Peyer's patch (tissue), 4 donors: ENCODE results near the gene MCRIP1.
A peak's percentile ranks its signal among the peaks of the same experiment; 100 is the strongest.

Experiments
- POLR2A ChIP-seq, 2 donors: fragments of 450-650 bp; IDR thresholded peaks; one replicate each; pipeline ENCODE4 v1.5.1; 2017; ENCODE audit warnings: antibody characterized with exemption in 2 of 2, mild to moderate bottlenecking in 2 of 2, moderate library complexity in 2 of 2
- TF ChIP-seq, protein P1 (sequence below), 6 experiments: fragments of 450-650 bp in 4 of 6; fragments of 200-600 bp in 2 of 6; sonication (generic) in 1 of 6; IDR thresholded peaks; one replicate each; pipeline ENCODE4 v1.5.1; 2017 to 2019; ENCODE audit warnings: antibody characterized with exemption in 6 of 6, mild to moderate bottlenecking in 3 of 6, moderate library complexity in 1 of 6

DNA sequence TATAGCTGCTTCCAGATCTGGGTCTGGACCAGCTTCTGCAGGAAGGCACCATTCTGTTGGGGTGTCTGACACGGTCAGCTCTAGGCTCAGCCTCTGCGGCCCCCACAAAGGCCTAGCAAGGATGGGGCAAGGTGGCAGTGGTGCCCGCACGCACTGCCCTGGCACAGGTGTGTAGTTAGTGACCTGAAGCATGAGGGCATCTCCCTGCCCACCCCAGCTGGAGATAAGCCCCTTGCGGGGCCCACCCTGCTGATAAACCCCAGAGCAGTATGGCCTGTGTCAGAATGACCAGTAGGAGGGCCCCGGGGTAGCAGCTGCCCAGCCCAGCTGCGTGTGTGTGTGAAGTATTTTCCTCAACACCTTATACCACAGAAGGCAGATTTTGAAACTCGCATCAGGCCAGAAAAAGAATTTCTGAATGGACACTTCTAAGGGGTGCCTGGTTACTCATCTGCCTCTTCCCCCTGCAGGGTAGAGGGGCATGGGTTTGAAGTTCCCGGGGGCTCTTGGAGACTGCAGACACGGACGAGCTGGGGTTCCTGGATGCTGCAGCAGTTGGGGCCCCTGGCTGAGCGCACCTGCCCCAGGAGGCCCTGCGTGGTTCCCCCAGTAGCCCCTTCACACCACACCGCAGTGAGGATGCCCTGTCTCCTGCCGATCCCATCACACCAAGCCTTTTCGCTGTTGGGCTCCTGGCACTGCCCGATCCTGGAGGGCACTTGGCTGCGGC is 33.5 kb upstream of the MCRIP1 start:
- TF ChIP-seq, protein P1, sequence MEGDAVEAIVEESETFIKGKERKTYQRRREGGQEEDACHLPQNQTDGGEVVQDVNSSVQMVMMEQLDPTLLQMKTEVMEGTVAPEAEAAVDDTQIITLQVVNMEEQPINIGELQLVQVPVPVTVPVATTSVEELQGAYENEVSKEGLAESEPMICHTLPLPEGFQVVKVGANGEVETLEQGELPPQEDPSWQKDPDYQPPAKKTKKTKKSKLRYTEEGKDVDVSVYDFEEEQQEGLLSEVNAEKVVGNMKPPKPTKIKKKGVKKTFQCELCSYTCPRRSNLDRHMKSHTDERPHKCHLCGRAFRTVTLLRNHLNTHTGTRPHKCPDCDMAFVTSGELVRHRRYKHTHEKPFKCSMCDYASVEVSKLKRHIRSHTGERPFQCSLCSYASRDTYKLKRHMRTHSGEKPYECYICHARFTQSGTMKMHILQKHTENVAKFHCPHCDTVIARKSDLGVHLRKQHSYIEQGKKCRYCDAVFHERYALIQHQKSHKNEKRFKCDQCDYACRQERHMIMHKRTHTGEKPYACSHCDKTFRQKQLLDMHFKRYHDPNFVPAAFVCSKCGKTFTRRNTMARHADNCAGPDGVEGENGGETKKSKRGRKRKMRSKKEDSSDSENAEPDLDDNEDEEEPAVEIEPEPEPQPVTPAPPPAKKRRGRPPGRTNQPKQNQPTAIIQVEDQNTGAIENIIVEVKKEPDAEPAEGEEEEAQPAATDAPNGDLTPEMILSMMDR (IDR thresholded peaks at IDR 0.05), result peak in 1 of 6 experiments; percentile 2
- no peak for TF ChIP-seq POLR2A (IDR thresholded peaks at IDR 0.05)
